ENCODE data around the gene IPO13.

Gene IPO13

DNA sequence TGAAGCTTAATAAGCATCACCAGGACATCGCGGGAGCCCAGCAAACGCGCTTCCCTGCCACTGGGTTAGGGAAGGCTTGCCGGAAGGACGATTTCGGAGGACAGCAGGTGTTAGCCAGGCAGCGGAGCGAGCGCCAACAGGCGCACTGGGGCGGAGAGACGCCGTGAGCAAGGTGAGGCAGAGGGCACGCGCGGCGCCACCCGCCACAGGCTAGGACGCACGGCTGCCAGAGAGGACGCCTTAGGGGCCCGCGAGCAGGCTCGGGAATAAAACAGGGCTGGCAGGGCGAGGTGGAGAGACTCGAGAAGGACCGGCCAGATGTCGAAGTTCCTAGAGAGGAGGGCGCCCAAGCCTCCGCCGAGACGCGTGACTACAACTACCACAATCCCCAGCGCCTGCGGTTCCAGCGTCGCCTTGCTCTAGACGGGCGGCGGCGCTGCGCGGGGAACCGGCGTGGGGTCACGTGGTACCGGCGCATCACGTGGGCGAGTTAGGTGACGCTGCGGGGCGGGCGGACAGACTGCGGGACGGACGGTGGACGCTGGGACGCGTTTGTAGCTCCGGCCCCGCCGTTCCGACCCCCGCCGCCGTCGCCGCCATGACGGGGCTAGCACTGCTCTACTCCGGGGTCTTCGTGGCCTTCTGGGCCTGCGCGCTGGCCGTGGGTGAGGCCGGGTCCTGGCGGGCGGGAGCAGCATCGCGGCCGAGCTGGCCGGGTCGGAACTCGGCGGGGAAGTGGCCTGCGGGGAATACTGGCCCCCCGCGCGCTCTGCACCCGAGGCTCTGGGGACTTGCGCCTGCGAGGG is 27.9 kb downstream of the IPO13 start, which contains the start of gene ATP6V0B:
ATP6V0B (plus strand) TSS at position 518 of the 806 bp plus-strand sequence; CDS start at position 599, 81 bp downstream.
- TF ChIP-seq, protein P1, sequence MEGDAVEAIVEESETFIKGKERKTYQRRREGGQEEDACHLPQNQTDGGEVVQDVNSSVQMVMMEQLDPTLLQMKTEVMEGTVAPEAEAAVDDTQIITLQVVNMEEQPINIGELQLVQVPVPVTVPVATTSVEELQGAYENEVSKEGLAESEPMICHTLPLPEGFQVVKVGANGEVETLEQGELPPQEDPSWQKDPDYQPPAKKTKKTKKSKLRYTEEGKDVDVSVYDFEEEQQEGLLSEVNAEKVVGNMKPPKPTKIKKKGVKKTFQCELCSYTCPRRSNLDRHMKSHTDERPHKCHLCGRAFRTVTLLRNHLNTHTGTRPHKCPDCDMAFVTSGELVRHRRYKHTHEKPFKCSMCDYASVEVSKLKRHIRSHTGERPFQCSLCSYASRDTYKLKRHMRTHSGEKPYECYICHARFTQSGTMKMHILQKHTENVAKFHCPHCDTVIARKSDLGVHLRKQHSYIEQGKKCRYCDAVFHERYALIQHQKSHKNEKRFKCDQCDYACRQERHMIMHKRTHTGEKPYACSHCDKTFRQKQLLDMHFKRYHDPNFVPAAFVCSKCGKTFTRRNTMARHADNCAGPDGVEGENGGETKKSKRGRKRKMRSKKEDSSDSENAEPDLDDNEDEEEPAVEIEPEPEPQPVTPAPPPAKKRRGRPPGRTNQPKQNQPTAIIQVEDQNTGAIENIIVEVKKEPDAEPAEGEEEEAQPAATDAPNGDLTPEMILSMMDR (IDR thresholded peaks at IDR 0.05) = no peak
- DNase-seq (ENCODE audit: low spot score) = peak; percentile 96

GRCh38 chr1:43975249-43975961 is 28.7 kb downstream of the IPO13 start:
- TF ChIP-seq, protein P1 (IDR thresholded peaks at IDR 0.05) = no peak
- Histone ChIP-seq H3K4me3 (peak overlapping the region; percentile 95), H3K27ac (peak overlapping the region; percentile 84 to 94)
- DNase-seq (ENCODE audit: low spot score) = peak; percentile 85

More for the DNA sequence above, 27.9 kb downstream of the IPO13 start, which contains the start of gene ATP6V0B:
- Histone ChIP-seq H3K27ac (peak within 1 kb of the TSS; percentile 84 to 94), H3K4me3 (peak within 1 kb of the TSS; percentile 95)

GRCh38 chr1:43976045-43976444 is 29.3 kb downstream of the IPO13 start:
- H3K27ac ChIP-seq = peak overlapping the region in 1 of 2 donors; percentile 84
- TF ChIP-seq, protein P1 (IDR thresholded peaks at IDR 0.05) = no peak

DNA sequence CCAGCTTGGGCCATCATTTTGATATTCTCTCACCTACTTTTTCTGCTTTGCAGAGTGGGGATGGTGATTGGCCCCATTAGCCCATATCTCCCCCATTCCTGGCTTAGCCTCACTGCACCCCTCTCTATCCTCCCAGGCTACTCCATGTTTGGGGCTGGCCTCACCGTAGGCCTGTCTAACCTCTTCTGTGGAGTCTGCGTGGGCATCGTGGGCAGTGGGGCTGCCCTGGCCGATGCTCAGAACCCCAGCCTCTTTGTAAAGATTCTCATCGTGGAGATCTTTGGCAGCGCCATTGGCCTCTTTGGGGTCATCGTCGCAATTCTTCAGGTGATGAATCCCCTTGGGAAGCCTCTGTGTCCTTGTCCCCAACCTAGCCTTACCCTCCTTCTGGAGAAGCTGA is 30.1 kb downstream of the IPO13 start:
- no peak for DNase-seq (ENCODE audit: low spot score)
- H3K27ac ChIP-seq = no peak overlapping the region
- H3K4me3 ChIP-seq = peak overlapping the region; percentile 95
- TF ChIP-seq, protein P1 (IDR thresholded peaks at IDR 0.05) = no peak

More at GRCh38 chr1:43976045-43976444, 29.3 kb downstream of the IPO13 start:
- DNase-seq (ENCODE audit: low spot score) = no peak
- peak overlapping the region; percentile 95 for H3K4me3 ChIP-seq

DNA sequence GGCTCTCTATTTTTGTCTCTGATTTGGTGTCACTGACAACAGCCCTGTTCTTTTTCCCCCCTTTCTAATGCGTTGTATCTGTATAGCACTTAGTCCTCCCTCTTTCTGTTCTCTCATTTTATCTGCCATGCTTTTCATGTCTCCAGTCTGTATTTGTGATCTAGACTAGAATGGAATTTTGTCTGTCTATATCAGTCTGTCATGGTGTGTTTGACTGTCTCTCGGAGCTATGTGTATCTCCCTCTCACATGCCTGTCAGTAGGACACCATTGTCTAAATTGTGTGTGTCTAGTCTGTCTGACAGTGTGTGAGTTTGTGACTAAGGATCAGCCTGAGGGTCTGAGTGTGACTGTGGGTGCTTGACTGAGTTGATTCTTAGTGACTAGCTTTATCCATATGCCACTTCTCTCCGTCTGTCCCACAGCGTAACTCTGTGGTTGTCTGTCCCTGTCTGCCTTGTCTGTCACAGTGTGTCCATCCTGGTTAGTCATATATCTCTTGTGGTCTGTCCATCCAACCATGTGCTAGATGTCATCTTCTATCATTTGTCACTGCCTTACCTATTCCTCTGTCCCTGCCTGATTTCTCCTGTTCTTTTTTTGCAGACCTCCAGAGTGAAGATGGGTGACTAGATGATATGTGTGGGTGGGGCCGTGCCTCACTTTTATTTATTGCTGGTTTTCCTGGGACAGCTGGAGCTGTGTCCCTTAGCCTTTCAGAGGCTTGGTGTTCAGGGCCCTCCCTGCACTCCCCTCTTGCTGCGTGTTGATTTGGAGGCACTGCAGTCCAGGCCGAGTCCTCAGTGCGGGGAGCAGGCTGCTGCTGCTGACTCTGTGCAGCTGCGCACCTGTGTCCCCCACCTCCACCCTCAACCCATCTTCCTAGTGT is 30.9 kb downstream of the IPO13 start:
- no peak for DNase-seq (ENCODE audit: low spot score)
- H3K4me3 ChIP-seq = no peak overlapping the region
- TF ChIP-seq, protein P1 (IDR thresholded peaks at IDR 0.05) = no peak
- H3K27ac ChIP-seq = no peak overlapping the region

DNA sequence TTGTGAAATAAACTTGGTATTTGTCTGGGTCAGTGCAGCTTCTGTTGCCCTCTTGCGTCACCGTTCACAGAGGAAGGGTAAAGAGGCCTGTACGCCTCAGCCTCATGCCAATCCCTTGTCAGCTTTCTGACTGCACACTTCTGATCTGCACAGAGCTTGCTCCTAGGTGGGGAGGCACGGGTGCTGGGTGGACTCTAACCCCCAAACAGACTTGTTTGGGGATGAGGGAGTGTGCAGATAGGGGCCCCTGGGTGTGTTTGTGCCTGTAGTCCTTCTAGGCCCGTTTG is 31.5 kb downstream of the IPO13 start:
- no peak overlapping the region for H3K27ac ChIP-seq
- peak overlapping the region; percentile 89 for H3K4me3 ChIP-seq
- TF ChIP-seq, protein P1 (IDR thresholded peaks at IDR 0.05) = no peak
- DNase-seq (ENCODE audit: low spot score) = no peak

All from coronary artery (tissue), 2 donors.